ENCODE data around the gene MYDGF. TPM values are rescaled to one million over a fixed set of nuclear protein-coding genes. Genes with fewer than 3 reads are reported as not detected.

The MYDGF gene
- total RNA-seq, 1 experiment from 2014 or later, result 128 TPM

GRCh38 chr19:4688587-4688986 lies 18.4 kb upstream of the MYDGF start:
- intact Hi-C loops (cut with micrococcal nuclease; ENCODE audit: unreplicated experiment), result no loop called here
- TF ChIP-seq EZH2 (IDR thresholded peaks at IDR 0.05; ENCODE audit: borderline replicate concordance, low read depth, low read length, poor library complexity, severe bottlenecking), result no peak
- TF ChIP-seq CTCF (conservative IDR thresholded peaks at IDR 0.05; ENCODE audit: low read depth, low read length), result no peak

GRCh38 chr19:4687396-4687795 lies 17.3 kb upstream of the MYDGF start:
- BruUV-seq (replicated peaks), result no TSS peak
- H3K9me3 ChIP-seq (ENCODE audit: low read depth, low read length, poor library complexity, severe bottlenecking), result no peaks in the 10 kb centered on the region
- intact Hi-C loops (cut with micrococcal nuclease; ENCODE audit: unreplicated experiment), result no loop called here
- H3K27me3 ChIP-seq (replicated peaks; ENCODE audit: insufficient read depth, low read depth, low read length, poor library complexity), result no peaks in the 10 kb centered on the region
- H3K27ac ChIP-seq (ENCODE audit: low read depth, low read length, poor library complexity, severe bottlenecking), result no peak overlapping the region
- CTCF ChIA-PET, result no interaction called here
- no peak for DNase-seq (ENCODE audit: low spot score)
- H3K4me3 ChIP-seq (ENCODE audit: low read depth, low read length, poor library complexity, severe bottlenecking), result no peak overlapping the region
- POLR2A ChIA-PET (ENCODE audit: low non-redundant PET), result no interaction called here
- no peak for TF ChIP-seq CTCF (conservative IDR thresholded peaks at IDR 0.05; ENCODE audit: low read depth, low read length)
- TF ChIP-seq EZH2 (IDR thresholded peaks at IDR 0.05; ENCODE audit: borderline replicate concordance, low read depth, low read length, poor library complexity, severe bottlenecking), result no peak
- no peaks in the 10 kb centered on the region for H3K4me1 ChIP-seq (ENCODE audit: insufficient read depth, low read length, poor library complexity, severe bottlenecking)
- H3K36me3 ChIP-seq (ENCODE audit: insufficient read depth, low read length, poor library complexity, severe bottlenecking), result peaks cover 19% of the 10 kb centered on the region

More at GRCh38 chr19:4688587-4688986, 18.4 kb upstream of the MYDGF start:
- H3K4me3 ChIP-seq (ENCODE audit: low read depth, low read length, poor library complexity, severe bottlenecking), result no peak overlapping the region
- H3K4me1 ChIP-seq (ENCODE audit: insufficient read depth, low read length, poor library complexity, severe bottlenecking), result no peaks in the 10 kb centered on the region
- DNase-seq (ENCODE audit: low spot score), result no peak
- no peaks in the 10 kb centered on the region for H3K27me3 ChIP-seq (replicated peaks; ENCODE audit: insufficient read depth, low read depth, low read length, poor library complexity)
- POLR2A ChIA-PET (ENCODE audit: low non-redundant PET), result no interaction called here
- CTCF ChIA-PET, result no interaction called here
- no peak overlapping the region for H3K27ac ChIP-seq (ENCODE audit: low read depth, low read length, poor library complexity, severe bottlenecking)
- peaks cover 25% of the 10 kb centered on the region for H3K36me3 ChIP-seq (ENCODE audit: insufficient read depth, low read length, poor library complexity, severe bottlenecking)
- H3K9me3 ChIP-seq (ENCODE audit: low read depth, low read length, poor library complexity, severe bottlenecking), result no peaks in the 10 kb centered on the region
- no TSS peak for BruUV-seq (replicated peaks)

GRCh38 chr19:4686700-4687099 lies 16.6 kb upstream of the MYDGF start:
- peaks cover 16% of the 10 kb centered on the region for H3K36me3 ChIP-seq (ENCODE audit: insufficient read depth, low read length, poor library complexity, severe bottlenecking)
- POLR2A ChIA-PET (ENCODE audit: low non-redundant PET), result no interaction called here
- intact Hi-C loops (cut with micrococcal nuclease; ENCODE audit: unreplicated experiment), result no loop called here

More at GRCh38 chr19:4686700-4687099, 16.6 kb upstream of the MYDGF start:
- no TSS peak for BruUV-seq (replicated peaks)
- DNase-seq (ENCODE audit: low spot score), result no peak
- TF ChIP-seq EZH2 (IDR thresholded peaks at IDR 0.05; ENCODE audit: borderline replicate concordance, low read depth, low read length, poor library complexity, severe bottlenecking) (no peak), CTCF (conservative IDR thresholded peaks at IDR 0.05; ENCODE audit: low read depth, low read length) (no peak)
- no peak overlapping the region for H3K4me3 ChIP-seq (ENCODE audit: low read depth, low read length, poor library complexity, severe bottlenecking)
- no peaks in the 10 kb centered on the region for H3K27me3 ChIP-seq (replicated peaks; ENCODE audit: insufficient read depth, low read depth, low read length, poor library complexity)
- no peak overlapping the region for H3K27ac ChIP-seq (ENCODE audit: low read depth, low read length, poor library complexity, severe bottlenecking)
- no peaks in the 10 kb centered on the region for H3K4me1 ChIP-seq (ENCODE audit: insufficient read depth, low read length, poor library complexity, severe bottlenecking)
- H3K9me3 ChIP-seq (ENCODE audit: low read depth, low read length, poor library complexity, severe bottlenecking), result no peaks in the 10 kb centered on the region
- CTCF ChIA-PET, result no interaction called here
